Measurements from ENCODE around the gene RANBP9. TPM values are rescaled to one million over a fixed set of nuclear protein-coding genes. Genes with fewer than 3 reads are reported as not detected.

The RANBP9 gene
- total and polyA plus RNA-seq, 9 of the 15 experiments (the other 6 are each of a cell fraction or from before 2014, with no cell fraction given) = 27.5 to 130 (median 61.5) TPM

DNA sequence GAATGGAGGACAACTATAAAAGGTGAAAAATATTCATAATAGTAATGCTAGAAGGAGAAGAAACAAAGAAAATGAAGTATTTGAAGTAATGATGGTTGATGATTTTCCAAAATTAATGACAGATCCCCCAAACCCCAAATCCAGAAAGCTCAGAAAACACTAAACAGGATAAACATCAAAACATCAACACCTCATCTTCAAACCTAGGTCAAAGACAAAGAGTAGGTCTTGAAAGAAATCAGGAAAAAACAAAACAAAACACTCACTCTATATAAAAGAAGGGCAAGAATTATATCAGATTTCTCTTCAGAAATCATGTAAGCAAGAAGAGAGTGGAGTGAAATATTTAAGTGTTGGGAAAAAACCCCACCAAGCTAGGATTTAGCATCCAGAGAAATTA is 38.7 kb downstream of the RANBP9 start (continued):
- no peak for TF ChIP-seq RBBP5 (IDR thresholded peaks at IDR 0.05; ENCODE audit: borderline replicate concordance, insufficient read depth, low read length, poor library complexity, severe bottlenecking)
- no peak for TF ChIP-seq RBM14 (IDR thresholded peaks at IDR 0.05; ENCODE audit: borderline replicate concordance, insufficient read depth, low read depth, low read length)
- TF ChIP-seq TAF15 (IDR thresholded peaks at IDR 0.05; ENCODE audit: low read depth, low read length) = no peak
- no peak for TF ChIP-seq THRAP3 (IDR thresholded peaks at IDR 0.05; ENCODE audit: borderline replicate concordance)
- TF ChIP-seq SP1 (CRISPR knock-in tag; IDR thresholded peaks at IDR 0.05) = no peak
- TF ChIP-seq RBFOX2 (IDR thresholded peaks at IDR 0.05; ENCODE audit: low read depth, low read length) = no peak
- no peak for TF ChIP-seq HEY1 (CRISPR knock-in tag; IDR thresholded peaks at IDR 0.05; ENCODE audit: borderline replicate concordance)
- TF ChIP-seq, protein P1, sequence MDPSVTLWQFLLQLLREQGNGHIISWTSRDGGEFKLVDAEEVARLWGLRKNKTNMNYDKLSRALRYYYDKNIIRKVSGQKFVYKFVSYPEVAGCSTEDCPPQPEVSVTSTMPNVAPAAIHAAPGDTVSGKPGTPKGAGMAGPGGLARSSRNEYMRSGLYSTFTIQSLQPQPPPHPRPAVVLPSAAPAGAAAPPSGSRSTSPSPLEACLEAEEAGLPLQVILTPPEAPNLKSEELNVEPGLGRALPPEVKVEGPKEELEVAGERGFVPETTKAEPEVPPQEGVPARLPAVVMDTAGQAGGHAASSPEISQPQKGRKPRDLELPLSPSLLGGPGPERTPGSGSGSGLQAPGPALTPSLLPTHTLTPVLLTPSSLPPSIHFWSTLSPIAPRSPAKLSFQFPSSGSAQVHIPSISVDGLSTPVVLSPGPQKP (CRISPR knock-in tag; IDR thresholded peaks at IDR 0.05) = no peak
- TF ChIP-seq NFE2 (IDR thresholded peaks at IDR 0.05; ENCODE audit: low read depth) = no peak
- 0 out of 4 replicates have a peak, but pooled peaks of 1 of the 2 experiments have one; percentile 34 for TF ChIP-seq ARNT (IDR thresholded peaks at IDR 0.05)
- TF ChIP-seq ZNF165 (CRISPR knock-in tag; IDR thresholded peaks at IDR 0.05; ENCODE audit: borderline replicate concordance) = no peak
- TF ChIP-seq SMARCE1 (IDR thresholded peaks at IDR 0.05) = 0 out of 2 replicates have a peak, but pooled peaks have one; percentile 32
- TF ChIP-seq, protein P2, sequence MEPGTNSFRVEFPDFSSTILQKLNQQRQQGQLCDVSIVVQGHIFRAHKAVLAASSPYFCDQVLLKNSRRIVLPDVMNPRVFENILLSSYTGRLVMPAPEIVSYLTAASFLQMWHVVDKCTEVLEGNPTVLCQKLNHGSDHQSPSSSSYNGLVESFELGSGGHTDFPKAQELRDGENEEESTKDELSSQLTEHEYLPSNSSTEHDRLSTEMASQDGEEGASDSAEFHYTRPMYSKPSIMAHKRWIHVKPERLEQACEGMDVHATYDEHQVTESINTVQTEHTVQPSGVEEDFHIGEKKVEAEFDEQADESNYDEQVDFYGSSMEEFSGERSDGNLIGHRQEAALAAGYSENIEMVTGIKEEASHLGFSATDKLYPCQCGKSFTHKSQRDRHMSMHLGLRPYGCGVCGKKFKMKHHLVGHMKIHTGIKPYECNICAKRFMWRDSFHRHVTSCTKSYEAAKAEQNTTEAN (CRISPR knock-in tag; IDR thresholded peaks at IDR 0.05) = no peak
- TF ChIP-seq POLR3A (IDR thresholded peaks at IDR 0.05; ENCODE audit: borderline replicate concordance, extremely low read depth, insufficient read depth, insufficient read length) = no peak
- TF ChIP-seq, protein P3, sequence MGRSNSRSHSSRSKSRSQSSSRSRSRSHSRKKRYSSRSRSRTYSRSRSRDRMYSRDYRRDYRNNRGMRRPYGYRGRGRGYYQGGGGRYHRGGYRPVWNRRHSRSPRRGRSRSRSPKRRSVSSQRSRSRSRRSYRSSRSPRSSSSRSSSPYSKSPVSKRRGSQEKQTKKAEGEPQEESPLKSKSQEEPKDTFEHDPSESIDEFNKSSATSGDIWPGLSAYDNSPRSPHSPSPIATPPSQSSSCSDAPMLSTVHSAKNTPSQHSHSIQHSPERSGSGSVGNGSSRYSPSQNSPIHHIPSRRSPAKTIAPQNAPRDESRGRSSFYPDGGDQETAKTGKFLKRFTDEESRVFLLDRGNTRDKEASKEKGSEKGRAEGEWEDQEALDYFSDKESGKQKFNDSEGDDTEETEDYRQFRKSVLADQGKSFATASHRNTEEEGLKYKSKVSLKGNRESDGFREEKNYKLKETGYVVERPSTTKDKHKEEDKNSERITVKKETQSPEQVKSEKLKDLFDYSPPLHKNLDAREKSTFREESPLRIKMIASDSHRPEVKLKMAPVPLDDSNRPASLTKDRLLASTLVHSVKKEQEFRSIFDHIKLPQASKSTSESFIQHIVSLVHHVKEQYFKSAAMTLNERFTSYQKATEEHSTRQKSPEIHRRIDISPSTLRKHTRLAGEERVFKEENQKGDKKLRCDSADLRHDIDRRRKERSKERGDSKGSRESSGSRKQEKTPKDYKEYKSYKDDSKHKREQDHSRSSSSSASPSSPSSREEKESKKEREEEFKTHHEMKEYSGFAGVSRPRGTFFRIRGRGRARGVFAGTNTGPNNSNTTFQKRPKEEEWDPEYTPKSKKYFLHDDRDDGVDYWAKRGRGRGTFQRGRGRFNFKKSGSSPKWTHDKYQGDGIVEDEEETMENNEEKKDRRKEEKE (IDR thresholded peaks at IDR 0.05; ENCODE audit: borderline replicate concordance in 1 of 2, control insufficient read depth in 1 of 2, low read depth in 2 of 2, low read length in 1 of 2) = no peak
- no peak for TF ChIP-seq CBFA2T3 (IDR thresholded peaks at IDR 0.05)
- TF ChIP-seq ADNP (tag; IDR thresholded peaks at IDR 0.05) = no peak
- no peak for TF ChIP-seq SREBF1 (IDR thresholded peaks at IDR 0.05; ENCODE audit: borderline replicate concordance, low read depth, low read length)
- TF ChIP-seq RFX1 (IDR thresholded peaks at IDR 0.05) = no peak
- TF ChIP-seq ZFP36 (IDR thresholded peaks at IDR 0.05; ENCODE audit: low read depth, low read length, partially characterized antibody) = no peak
- TF ChIP-seq, protein P4, sequence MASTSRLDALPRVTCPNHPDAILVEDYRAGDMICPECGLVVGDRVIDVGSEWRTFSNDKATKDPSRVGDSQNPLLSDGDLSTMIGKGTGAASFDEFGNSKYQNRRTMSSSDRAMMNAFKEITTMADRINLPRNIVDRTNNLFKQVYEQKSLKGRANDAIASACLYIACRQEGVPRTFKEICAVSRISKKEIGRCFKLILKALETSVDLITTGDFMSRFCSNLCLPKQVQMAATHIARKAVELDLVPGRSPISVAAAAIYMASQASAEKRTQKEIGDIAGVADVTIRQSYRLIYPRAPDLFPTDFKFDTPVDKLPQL (IDR thresholded peaks at IDR 0.05; ENCODE audit: extremely low read depth, insufficient read length) = no peak

Measured in K562 (cell line).